Activated CD4-positive, alpha-beta T cell treated with anti-CD3 and anti-CD28 coated beads, Interleukin-2, amount 50 U/mL, for 48 hours (primary cell): ENCODE results near the gene NOS1.

Experiments used
- DNase-seq, 2 experiments: peaks; one replicate each; pipeline ENCODE4 v3.0.0-alpha.2; 2020

The NOS1 gene

GRCh38 chr12:117363056-117363662 is 1.7 kb upstream of the NOS1 start:
- DNase-seq: no peak

DNA sequence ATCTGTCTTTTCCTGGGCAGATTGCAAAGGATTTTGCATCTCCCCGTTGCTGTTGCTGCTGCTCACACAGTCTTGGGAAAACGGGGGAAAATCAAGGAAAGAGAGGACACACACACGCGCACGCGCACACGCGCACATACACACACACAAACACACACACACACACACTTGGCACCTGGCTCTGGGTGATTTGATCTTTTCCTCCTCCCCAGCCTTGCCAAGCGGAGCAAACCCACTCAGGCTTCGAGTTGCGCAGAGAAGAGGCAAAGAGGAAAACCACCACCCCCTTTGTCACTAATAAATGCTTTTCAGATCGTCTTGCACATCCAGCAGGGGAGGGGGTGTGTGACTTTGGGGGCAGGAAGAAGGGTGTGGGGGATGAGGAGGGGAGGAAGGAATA is 965 bp upstream of the NOS1 start:
- no peak for DNase-seq

DNA sequence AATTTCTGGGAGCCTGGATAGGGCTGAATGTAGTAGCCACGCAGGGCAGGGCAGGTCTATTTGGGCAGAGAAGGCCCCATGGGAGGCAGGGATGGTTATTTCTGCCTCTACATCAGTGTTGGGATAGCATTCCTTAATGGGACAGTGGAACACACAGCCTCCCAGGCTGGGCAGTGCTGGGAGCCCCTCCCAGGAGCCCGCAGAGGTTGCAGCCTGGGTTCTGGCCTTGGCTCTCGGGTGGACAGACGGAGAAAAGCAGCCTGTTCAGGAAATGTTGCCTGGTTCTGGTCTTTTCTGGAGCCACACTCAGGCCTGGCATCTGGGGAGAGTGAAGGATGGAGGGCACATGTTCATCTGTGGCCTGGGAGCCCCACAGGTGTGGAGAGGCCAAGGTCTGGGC is 479 bp upstream of the NOS1 start:
- no peak for DNase-seq

GRCh38 chr12:117360551-117361346 is 677 bp downstream of the NOS1 start:
- no peak for DNase-seq

- no peak for DNase-seq
Measured at GRCh38 chr12:117360222-117360550, 1.2 kb downstream of the NOS1 start.

DNA sequence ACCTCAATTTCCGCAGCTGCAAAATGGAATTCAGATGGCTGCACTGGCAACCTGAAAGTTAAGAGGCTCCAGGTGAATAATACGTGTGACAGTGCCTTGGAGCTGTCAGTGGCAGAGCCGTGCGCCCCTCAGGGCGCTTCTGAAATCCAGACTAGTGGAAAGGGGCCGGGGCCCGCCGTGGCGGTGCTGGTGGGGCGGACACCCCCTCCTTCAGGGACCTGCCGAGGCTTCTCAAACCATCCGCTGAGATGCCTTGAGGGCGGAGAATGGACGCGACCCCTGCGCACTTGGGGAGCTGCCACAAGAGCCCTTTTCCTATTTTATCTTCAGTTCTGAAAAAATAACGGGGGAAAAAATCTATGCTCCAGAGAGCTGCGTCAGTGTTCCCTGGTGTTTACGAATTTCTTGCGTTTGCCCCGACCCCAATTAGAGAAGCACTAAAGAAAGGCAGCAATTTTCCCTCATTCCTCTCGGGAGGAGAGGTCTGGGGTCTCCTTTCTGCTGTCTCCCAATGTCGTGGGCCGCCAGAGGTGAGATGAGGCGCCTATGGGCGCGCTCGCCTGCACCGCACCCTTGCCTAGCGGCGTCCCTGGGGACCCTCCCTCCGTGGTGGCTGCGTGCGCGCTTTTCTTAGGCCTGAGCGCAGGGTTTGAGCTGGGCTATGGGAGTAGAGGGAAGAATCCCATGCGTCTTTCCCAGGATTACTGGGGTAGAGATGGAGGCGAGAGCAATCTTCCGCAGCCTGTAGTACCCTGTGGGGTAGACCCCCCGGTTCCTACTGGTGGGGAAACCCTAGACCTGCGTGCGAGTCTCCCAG is 2.2 kb downstream of the NOS1 start:
- no peak for DNase-seq

DNA sequence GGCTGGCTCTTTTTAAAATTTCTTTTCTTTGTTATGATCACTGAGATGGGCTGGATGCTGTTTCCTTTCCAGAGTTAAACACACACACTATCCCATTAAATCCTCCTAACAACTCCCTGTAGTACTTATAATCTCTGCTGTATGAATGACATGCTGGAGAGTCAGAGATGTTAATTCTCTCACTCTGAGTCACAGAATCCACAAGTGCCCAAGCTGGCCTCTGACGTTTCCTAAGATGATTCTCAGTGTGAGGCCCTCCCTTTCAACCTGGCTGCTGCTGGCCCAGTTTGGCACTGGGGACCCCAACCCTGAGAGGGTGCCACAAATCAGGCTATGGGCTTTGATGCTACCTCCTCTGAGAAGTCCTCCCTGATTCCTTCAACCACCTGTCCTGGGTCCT is 5.4 kb downstream of the NOS1 start:
- no peak for DNase-seq

- DNase-seq: no peak
Measured at GRCh38 chr12:117352883-117353282, 8.5 kb downstream of the NOS1 start.

DNA sequence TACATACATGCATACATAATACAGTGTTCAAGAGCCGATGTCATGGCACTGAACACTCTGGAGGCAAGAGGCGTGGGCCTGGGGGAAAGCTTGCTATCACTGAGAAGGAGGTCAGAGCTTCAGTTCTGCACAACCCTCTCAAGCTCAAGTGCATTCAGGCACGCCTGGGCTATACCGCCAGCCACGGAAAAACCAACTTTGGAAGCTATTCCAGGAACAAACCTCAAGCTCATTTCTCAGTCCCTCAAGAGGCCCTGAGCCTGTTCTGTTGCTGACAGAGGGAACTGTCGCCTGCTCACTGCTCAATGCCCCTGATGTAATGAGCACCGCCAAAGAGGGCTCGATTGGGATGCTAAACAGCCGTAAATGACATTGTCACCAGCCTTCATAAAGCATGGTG is 9.2 kb downstream of the NOS1 start:
- DNase-seq: no peak

DNA sequence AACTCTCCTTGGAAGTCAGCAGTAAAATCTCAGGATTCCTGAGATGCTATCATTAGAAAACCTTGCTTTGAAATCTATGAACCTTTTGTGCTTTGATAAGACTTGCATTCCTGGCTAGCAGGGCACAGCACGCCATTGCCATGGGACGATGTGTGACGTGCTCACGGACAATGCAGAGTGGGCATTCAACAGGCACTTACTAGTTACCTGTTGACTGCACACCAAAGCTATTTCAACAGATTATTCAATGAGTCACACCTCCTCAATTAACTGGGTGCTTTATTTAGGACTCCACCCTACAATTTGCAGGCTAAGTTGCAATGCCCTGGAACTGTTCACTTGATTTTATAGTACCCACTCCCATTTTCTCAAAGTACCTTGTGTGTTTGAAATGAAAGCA is 11.3 kb downstream of the NOS1 start:
- DNase-seq: no peak

- DNase-seq: no peak
Measured at GRCh38 chr12:117347588-117347987, 13.8 kb downstream of the NOS1 start.

- DNase-seq: no peak
Measured at GRCh38 chr12:117344716-117345115, 16.7 kb downstream of the NOS1 start.

DNA sequence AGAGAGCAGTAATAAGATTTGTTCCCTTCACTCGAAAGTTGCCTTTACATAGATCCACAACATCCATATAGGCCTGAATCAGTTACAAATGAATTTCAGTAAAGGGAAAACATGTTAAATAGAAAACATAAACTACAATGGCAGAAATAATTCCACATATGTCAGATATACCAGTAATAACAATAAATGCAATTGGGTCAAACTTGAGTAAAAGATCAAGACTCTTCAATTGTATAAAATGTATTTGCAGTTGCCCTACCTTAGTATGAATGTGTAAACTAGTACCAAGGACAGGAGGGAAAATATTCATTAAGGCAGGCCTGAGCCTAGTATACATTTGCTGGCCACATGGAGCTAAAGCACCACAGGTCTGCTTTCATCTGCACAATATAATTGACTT is 17.6 kb downstream of the NOS1 start:
- no peak for DNase-seq

DNA sequence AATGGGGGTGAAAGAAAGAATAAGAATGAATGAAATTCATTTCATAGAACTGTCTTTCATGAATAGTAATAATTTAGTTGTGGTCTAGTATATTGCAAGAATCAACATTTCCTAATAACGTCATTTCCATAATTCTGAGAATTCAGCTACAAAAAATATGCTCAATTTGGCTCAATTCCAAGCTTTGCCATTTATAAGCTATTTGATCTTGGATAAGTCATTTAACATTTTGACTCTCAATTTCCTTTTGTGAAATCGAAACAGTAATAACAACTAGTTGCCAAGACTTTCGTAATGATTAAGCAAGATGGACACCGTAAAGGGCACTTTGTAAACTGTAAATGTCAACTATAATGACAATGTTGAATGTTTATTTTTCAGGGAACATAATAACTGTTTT is 18.1 kb downstream of the NOS1 start:
- no peak for DNase-seq

- DNase-seq: no peak
Measured at GRCh38 chr12:117342682-117343081, 18.7 kb downstream of the NOS1 start.

DNA sequence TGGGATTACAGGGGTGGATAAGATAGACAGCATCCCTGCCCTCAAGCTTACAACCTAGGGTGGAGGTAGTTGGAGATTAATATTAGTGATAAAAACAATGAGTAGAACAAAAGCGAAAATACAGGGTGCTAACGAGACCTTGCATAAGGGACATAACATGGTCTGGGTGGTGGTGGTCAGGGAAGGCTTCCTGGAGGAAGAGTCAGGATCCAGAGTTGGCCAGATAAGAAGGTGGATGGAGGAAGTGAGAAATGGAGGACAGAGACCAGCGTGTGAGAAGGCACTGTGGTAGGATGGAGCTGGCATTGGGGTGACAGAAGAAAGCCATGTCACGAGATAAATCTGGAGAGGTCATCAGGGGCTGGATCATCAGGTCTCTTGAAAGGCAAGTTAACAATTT is 19.2 kb downstream of the NOS1 start:
- DNase-seq: no peak

DNA sequence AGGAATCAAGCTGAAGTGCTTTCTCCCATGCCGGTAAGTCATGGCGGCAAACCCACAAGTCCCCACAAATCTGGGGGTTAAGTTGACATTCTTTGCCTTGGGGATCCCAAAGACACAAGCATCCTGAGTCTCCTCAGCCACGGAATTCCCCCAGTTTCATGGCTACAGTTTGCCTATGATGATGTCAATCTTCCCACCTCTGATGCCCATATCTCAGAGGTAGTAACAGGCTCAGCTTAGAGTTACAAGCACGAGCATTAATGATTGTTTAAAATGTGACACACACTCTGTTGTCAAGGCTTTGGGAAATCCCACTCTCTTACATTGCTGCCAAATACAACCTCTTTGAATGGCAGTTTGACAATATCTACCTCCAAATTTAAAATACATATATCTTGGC is 22.3 kb downstream of the NOS1 start:
- no peak for DNase-seq

GRCh38 chr12:117334855-117335587 is 26.4 kb downstream of the NOS1 start:
- DNase-seq: no peak

GRCh38 chr12:117334051-117334450 is 27.4 kb downstream of the NOS1 start:
- DNase-seq: no peak

- DNase-seq: no peak
Measured at GRCh38 chr12:117333331-117333881, 28.0 kb downstream of the NOS1 start.

DNA sequence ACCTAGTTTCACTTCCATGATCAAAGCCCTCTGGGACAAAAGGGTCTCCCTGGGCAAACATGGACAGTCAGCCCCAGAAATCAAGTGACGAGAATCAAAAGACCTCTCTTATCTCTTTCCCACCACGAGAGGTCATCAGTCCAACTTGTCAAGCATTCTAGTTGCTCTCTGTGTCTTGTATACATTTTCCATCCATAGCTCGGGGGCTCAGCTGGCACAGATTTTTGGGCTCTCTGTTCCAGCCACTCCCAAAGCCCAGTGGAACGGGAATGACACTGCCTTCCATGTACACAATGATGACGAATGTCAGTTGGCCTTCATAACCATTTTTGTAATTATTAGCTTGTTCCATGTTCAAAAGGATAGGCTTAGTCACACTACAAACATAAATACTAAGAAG is 29.7 kb downstream of the NOS1 start:
- no peak for DNase-seq

- DNase-seq: no peak
Measured at GRCh38 chr12:117330441-117331113, 30.8 kb downstream of the NOS1 start.

GRCh38 chr12:117329756-117330155 is 31.7 kb downstream of the NOS1 start:
- no peak for DNase-seq
